A549 treated with RU486 at 1 μM for 4 hours (cell line): ENCODE results near the gene TSFM. TPM values are rescaled to one million over a fixed set of nuclear protein-coding genes. Genes with fewer than 3 reads are reported as not detected.

Source experiments
- total RNA-seq: library from RNA; stranded (reverse); fragments of 200-300 nt; extraction: Qiagen RNA extraction; gene quantifications from 5 replicates; pipeline ENCODE4 v1.2.3, GENCODE V29; 2022; ENCODE audit warnings: low read depth

Gene TSFM
- 69.3 to 81.3 TPM (median 71.5 TPM) in 5 replicates for total RNA-seq

DNA sequence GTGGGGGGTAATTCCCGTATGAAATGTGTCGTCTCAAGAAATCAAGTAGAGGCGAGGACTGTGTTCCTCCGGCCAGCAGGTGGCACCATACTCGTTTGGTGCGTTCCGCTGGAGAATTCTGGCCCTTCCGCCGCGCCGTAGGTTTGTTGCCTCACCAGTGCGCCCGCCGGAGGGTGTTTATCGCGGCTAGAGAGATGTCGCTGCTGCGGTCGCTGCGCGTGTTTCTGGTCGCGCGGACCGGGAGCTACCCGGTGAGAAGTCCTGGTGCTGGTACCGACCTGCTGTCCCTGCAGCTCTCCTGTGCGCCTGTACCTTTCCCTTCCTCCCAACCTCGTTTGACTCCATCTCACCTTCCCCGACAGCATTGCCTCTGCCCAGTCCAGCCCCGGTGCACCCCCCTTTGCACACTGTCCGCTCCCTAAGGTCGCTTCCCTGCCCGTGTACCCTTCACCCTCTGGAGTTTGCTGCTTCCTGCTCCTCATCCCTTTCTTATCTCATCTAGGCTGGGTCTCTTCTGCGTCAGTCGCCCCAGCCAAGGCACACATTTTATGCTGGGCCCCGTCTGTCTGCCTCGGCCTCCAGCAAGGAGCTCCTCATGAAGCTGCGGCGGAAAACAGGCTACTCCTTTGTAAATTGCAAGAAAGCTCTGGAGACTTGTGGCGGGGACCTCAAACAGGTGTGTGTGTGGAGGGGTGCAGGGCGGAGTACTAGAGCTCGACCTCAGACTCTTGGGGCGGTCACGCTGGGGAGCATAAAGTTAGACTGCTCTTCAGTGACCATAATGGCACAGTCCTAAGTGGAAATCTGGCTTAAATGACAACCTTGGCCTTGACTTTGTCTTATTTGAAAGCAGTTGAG is at the start of gene TSFM:
TSS of gene TSFM (plus strand) at position 180 of the 858 bp plus-strand sequence. CDS start at position 195, 15 bp downstream.

DNA sequence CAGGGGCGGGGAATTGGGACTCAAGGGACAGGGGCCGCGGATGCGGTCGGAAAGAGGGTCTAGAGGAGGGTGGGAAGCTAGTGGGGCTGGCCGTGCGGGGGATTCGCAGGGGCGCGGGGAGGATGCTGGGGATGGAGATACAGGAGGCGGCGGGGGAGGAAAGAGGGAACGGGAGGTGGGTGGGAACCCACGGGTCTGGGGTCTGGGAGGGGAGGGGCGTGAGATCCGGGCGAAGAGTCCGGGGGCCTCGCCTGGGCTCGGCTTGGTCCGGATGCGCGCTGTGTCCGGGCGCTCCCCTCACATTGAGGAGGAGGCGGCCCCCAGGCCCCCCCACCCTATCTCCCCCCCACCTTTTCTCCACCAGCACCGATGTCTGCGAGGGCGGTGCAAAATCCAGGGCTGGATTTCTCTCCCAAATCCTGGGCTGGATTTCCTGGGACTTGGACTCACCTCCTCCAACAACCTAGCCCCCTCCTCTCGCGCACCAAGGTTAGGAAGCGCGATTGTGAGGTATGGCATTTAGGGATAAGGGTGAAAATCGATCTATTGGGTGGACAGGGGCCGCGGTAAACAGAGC is 43.8 kb upstream of the TSFM start, which contains the start of gene AGAP2:
TSS of gene AGAP2 (minus strand) at position 82 of the 577 bp plus-strand sequence. CDS start 496 bp downstream, outside the sequence.

DNA sequence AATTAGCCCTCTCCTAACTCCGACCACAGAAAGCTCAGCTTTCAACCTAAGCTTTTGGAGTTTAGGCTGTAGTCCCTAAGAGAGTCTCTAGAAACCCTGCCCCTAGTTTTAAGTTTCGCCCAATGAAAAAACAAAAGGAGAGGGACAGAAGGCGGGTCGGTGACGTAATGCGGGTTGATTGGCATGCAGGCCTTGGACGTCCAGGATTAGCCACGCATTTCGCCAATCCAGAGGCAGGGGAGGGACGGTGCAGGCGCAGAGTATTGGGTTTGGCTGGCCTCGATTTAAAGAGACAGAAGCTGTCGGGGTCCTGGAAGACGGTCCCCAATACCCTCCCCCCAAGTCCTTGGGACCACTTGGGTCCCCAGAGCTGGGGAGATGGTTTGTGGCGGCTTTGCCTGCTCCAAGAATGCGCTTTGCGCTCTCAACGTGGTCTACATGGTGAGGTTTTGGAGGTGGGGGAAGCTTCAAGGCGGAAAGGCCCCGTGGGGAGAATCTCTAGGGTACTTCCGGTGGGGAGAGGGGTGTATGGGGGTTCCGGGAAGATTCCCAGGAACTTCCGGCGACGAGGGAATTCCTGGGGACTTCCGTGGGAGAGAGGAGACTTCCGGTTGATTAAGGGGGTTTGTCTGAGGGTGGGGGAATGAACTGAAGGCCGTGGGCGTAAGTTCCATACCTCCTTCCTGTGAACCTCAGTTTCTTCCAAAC is 37.7 kb upstream of the TSFM start, which contains the start of gene TSPAN31:
TSS of gene TSPAN31 (plus strand) at position 263 of the 708 bp plus-strand sequence. CDS start at position 379, 116 bp downstream.

DNA sequence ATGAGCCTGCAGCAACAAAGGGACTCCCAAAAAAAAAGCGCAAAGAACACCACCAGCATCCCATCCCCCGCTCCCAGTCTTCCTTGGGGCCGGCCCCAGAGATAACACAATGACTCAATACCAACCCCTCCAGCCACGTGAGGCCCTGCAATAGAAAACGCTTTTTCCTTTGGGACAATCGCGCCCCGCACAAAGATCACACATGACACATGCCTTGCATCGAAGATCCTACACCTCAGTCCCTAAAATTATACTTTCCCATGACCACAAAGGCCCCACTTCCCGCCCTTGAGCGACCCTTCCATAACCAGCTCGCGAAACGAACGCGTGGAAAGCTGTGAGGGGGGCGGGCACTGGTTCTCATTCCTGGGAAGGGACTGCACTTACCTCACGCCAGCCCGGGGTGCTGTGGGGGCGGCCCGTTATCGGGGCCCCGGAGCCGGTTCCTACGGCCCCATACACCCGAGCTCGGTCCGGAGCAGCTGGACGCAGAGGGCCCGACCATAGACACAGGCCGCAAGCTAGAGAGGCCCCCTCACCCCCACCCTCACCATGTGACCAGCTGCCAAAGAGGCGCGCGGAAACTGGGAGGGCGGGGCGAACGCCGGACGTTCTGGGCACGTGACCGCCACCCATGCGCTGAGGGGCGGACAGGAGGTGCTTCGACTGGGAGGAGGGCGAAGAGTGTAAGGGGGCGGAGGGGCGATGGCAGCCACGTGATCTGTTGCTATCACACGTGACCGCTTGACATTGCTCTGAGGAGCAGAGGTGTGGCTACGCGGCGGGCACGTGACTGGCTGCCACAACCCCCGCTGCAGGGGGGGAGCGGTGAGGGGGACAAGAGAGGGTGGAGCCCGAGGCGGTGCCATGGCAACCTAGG is 30.6 kb upstream of the TSFM start, which contains the start of gene CDK4:
TSS of gene CDK4 (minus strand) at position 523 of the 880 bp plus-strand sequence. CDS start 593 bp downstream, outside the sequence.

DNA sequence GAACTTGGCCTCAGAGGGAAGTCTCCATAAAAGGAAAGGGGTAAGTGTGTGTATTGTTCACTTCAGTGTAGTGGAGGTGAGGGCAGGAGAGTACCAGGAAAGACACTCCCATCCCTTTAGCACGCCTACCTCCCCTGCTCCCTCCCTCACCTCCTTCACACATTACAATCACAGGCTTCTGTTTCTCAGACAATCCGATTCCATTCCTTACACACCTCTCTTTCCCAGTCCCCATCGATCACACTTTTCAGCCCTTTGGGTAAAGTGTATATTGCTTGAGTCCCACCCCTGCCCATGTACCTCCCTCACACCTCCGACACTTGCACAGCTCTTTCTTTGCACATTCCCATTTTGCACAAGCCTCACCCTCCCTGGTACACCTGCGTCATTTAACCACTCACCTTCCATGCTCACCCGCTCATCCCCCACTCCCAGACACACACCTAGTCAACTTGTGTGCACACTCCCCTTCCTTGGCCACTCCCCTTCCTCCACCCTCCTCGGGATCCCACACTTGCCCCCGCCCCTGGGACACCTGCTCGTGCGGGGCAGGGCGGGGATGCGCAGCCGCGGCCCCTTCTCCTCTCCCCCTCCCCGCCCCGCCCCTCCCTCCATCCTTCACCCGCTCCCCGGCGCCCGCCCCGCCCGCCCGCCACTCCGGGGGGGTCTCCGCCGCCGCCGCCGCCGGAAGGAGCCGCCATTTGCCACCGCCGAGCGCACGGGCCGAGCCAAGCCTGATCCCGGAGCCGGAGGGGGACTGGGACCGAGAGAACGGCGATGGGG is 28.0 kb upstream of the TSFM start, which contains the start of gene MARCHF9:
TSS of gene MARCHF9 (plus strand) at position 693 of the 783 bp plus-strand sequence. CDS start 426 bp downstream, outside the sequence.

DNA sequence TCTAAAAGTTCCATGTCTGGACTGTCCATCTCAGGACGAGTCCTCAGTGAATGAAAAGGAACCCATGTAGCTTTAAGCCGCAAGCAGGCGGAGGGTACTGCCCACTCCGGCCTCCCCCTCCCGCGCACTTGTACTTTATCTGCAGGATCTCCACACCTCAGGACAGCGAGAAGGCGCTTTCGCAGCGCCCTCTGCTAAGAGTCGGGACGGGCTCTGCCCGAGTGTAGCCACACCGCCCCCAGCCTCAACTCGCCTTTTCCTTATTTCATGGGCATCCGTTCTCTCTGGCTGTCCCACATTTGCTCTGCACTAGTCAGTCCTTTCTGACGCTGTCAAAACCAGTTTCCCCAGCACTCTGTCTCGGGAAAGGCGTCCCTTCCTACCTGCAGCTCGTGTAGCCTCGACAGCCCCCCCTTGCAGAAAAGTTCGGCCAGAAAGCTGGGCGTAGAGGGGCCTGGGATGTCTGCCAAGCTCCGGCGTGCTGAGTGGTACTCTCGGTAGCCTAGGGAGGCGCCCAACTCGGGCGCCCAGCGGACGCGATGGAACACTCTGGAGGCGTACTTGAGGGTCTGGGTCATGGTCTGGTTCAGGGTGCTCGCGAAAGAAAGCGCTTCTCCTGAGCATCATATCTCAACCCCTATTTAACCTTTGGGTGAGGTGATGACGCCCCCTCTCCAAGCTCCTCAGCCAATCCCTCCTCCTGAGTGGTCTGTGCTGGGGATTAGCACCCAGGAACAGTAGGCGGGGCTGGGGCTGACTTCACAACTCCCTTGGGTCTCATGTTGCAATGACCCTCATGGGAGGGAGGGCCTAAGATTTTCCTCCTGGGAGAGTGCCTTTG is 15.9 kb upstream of the TSFM start, which contains the start of gene CYP27B1:
TSS of gene CYP27B1 (minus strand) at position 615 of the 841 bp plus-strand sequence. CDS start at position 578, 37 bp downstream.

DNA sequence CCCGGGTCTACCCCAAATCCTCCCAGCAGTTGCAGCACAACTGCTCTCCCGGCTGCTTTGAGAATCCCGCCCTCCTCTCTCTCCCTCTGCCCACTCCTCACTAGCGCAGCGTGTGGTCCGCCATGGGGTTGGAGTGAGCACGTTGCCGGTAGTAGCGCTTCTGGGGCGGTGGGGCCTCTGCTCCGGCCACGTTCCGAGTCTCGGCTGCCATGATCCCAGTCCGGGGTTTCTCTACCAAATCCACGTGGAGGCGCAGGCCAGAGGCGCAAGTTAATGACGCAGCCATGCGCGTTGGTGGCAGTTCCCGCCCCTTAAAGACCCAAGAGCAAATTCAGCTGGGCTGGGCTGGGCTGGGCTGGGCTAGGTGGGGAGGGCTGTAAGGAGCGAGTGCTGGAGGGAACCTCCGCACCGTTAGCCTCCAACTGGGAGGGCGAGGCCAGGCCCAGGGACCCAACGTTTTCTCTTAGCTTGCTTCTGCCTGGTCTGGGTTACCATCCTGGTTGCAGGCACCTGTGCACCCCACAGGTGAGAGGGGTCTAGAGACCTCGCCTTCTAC is 10.6 kb upstream of the TSFM start, which contains the start of gene METTL1:
TSS of gene METTL1 (minus strand) at position 233 of the 556 bp plus-strand sequence. CDS start at position 211, 22 bp downstream.

DNA sequence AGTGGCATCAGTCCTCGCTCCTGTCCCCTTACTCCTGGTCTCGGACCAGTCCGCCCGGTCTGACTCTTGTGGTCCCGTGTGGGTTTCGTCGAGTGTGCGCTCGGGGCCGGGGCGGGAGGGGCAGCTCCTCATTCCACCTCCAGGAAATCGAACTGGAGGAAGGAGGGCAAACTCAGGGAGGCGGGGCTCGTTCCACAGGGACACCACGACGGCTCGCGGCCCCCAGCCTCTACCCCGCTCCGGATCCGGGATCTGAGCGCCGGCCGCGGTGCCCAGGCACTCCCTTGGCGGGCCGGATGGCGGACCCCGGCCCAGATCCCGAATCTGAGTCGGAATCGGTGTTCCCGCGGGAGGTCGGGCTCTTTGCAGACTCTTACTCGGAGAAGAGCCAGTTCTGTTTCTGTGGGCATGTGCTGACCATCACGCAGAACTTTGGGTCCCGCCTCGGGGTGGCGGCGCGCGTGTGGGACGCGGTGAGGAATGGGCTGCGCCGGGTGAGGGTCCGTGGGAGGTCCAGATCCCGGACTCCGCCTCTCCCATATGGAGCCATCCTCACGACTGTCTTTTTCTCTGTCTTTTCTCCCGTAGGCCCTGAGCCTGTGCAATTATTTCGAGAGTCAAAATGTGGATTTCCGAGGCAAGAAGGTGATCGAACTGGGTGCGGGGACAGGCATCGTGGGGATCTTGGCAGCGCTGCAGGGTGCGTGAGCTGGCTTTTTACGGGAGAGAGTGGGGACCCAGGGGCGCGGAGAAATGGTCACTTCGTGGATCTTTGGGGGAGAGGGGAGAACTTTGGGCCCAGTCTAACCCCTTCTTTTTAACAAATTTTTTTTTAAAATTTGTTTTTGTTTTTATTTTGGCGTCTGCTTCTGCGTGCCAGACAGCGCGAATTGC is 9.9 kb upstream of the TSFM start, which contains the start of gene EEF1AKMT3:
TSS of gene EEF1AKMT3 (plus strand) at position 186 of the 894 bp plus-strand sequence. CDS start at position 297, 111 bp downstream.

DNA sequence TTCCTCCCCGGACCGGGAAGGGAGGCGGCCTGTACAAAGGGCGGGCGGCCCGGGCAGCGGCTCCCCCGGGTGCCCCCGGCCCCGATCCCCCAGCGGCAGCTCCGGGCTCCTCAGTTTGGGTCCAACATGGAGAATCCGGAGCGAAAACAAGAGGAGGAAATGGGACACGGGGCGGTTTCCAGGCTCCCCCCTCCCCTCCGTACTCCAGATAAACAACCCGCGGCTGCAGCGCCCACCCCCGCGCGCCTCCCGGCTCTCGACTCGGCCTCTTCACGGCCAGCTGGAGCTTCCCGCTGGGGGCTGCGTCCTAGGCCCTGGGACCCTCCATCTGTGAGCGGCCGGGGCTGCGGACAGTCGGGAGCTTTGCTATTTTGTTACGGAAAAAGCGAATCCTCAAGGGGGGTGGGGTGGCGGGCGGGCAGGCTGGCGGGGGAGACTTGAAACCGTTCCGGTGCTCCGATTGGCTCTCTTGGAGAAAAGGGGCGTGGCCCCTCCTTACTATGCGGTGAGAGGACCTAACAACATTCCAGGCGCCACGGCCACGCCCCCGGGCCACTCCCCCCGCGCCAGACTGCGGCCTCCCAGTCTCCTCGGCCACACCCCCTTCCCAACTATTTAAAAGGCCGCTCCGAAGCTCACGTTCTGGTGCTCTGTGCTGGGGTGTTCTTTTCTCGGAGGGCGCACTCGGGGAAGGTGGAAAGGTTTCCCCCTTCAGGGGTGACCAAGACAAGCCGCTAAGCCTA is 64.2 kb downstream of the TSFM start, which contains the start of gene CTDSP2:
TSS of gene CTDSP2 (minus strand) at position 153 of the 743 bp plus-strand sequence. CDS start 294 bp downstream, outside the sequence.

Other genes with a start within 250 kb of the TSFM start
- 114 to 168 TPM (median 120 TPM) in 5 replicates for gene DCTN2, start 235.6 kb upstream of the TSFM start, total RNA-seq
- 0.14 to 0.27 TPM (median 0.24 TPM) in 5 replicates for gene KIF5A, start 232.7 kb upstream of the TSFM start, total RNA-seq
- gene PIP4K2C, start 191.6 kb upstream of the TSFM start, total RNA-seq, result 40.8 to 44.9 TPM (median 42.5 TPM) in 5 replicates
- gene DTX3, start 178.0 kb upstream of the TSFM start, total RNA-seq, result 16.2 to 18.8 TPM (median 17.8 TPM) in 5 replicates
- gene ARHGEF25, start 171.4 kb upstream of the TSFM start, total RNA-seq, result 6.1 to 7.7 TPM (median 6.6 TPM) in 5 replicates
- gene B4GALNT1, start 149.6 kb upstream of the TSFM start, total RNA-seq, result 29.9 to 52.0 TPM (median 44.1 TPM) in 5 replicates
- 112 to 122 TPM (median 116 TPM) in 5 replicates for gene OS9, start 88.7 kb upstream of the TSFM start, total RNA-seq
- 0.10 to 0.16 TPM (median 0.13 TPM) in 5 replicates for gene AGAP2, start 44.0 kb upstream of the TSFM start, total RNA-seq
- gene TSPAN31, start 37.7 kb upstream of the TSFM start, total RNA-seq, result 13.2 to 21.9 TPM (median 16.0 TPM) in 5 replicates
- gene CDK4, start 30.5 kb upstream of the TSFM start, total RNA-seq, result 253 to 299 TPM (median 268 TPM) in 5 replicates
- 6.1 to 8.0 TPM (median 7.2 TPM) in 5 replicates for gene MARCHF9, start 27.7 kb upstream of the TSFM start, total RNA-seq
- 0.89 to 2.8 TPM (median 2.3 TPM) in 5 replicates for gene CYP27B1, start 15.7 kb upstream of the TSFM start, total RNA-seq
- 52.1 to 68.7 TPM (median 54.0 TPM) in 5 replicates for gene METTL1, start 10.7 kb upstream of the TSFM start, total RNA-seq
- 5.3 to 6.5 TPM (median 6.2 TPM) in 5 replicates for gene EEF1AKMT3, start 10.2 kb upstream of the TSFM start, total RNA-seq
- gene AVIL, start 35.9 kb downstream of the TSFM start, total RNA-seq, result 0.35 to 0.77 TPM (median 0.57 TPM) in 5 replicates
- gene CTDSP2, start 63.9 kb downstream of the TSFM start, total RNA-seq, result 43.2 to 57.6 TPM (median 53.1 TPM) in 5 replicates
- 5.4 to 7.2 TPM (median 6.6 TPM) in 5 replicates for gene ATP23, start 158.8 kb downstream of the TSFM start, total RNA-seq